22Rv1 (cell line): ENCODE data around the gene PRRT1B.

Experiments used
- CTCF ChIP-seq: fragments of 450-650 bp; IDR thresholded peaks from 2 replicates; pipeline ENCODE4 v1.5.1; 2017; ENCODE audit warnings: mild to moderate bottlenecking
- ZFX ChIP-seq: fragments of 450-650 bp; IDR thresholded peaks from 2 replicates; pipeline ENCODE4 v1.6.1; 2017; ENCODE audit warnings: antibody characterized with exemption, borderline replicate concordance

- TF ChIP-seq CTCF = no peak
- TF ChIP-seq ZFX = no peak
Observed at GRCh38 chr9:131500377-131500776, 44.9 kb upstream of the PRRT1B start.
